HG03060 (cell line): ENCODE data around the gene HSPA1L.
"Not testable (repeated sequence)": the region's sequence is repeated elsewhere in the genome, so short reads cannot be mapped to it uniquely, and the experiment has no call there.

Source experiments
- ATAC-seq: cut with Tn5 transposase; IDR thresholded peaks from one replicate; pipeline ENCODE4 v1.9.1; 2021; ENCODE audit warnings: low read depth, moderate number of reproducible peaks; ENCODE audit not compliant: unreplicated experiment

HSPA1L gene

DNA sequence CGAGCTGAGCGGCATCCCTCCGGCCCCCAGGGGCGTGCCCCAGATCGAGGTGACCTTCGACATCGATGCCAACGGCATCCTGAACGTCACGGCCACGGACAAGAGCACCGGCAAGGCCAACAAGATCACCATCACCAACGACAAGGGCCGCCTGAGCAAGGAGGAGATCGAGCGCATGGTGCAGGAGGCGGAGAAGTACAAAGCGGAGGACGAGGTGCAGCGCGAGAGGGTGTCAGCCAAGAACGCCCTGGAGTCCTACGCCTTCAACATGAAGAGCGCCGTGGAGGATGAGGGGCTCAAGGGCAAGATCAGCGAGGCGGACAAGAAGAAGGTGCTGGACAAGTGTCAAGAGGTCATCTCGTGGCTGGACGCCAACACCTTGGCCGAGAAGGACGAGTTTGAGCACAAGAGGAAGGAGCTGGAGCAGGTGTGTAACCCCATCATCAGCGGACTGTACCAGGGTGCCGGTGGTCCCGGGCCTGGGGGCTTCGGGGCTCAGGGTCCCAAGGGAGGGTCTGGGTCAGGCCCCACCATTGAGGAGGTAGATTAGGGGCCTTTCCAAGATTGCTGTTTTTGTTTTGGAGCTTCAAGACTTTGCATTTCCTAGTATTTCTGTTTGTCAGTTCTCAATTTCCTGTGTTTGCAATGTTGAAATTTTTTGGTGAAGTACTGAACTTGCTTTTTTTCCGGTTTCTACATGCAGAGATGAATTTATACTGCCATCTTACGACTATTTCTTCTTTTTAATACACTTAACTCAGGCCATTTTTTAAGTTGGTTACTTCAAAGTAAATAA, 2.2 kb upstream of the HSPA1L start:
- ATAC-seq = not testable (repeated sequence)

DNA sequence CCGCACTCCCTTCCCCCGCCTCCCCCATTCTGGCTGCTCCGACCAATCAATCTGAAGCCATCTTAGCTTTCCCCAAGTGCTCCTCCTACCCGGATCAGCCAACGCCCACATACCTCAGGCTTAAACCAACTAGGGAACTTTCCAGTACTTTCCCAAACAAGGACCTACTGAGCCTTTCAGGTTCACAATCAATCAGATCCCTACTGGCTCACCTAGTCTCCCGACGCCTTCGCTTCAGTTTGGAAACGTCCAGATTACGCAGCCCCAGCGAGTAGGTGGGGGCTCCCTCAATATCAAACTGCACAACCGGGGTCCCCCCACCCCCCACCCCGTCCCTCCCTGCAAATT, 432 bp downstream of the HSPA1L start:
- no peak for ATAC-seq

- ATAC-seq = no peak
Measured at GRCh38 chr6:31813465-31813849, 1.6 kb downstream of the HSPA1L start.

- ATAC-seq = no peak
Measured at GRCh38 chr6:31811645-31812044, 3.4 kb downstream of the HSPA1L start.

DNA sequence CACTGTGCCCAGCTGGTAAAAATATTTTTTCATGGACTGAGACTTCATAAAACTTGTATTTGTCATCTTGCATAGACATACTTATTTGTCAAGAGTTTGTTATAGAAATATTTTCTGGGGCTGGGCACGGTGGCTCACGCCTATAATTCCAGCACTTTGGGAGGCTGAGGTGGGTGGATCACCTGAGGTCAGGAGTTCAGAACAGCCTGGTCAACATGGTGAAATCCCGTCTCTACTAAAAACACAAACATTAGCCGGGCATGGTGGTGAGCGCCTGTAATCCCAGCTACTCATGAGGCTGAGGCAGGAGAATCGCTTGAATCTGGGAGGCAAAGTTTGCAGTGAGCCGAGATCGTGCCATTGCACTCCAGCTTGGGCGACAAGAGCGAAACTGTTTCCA, 6.5 kb downstream of the HSPA1L start:
- ATAC-seq = not testable (repeated sequence)

DNA sequence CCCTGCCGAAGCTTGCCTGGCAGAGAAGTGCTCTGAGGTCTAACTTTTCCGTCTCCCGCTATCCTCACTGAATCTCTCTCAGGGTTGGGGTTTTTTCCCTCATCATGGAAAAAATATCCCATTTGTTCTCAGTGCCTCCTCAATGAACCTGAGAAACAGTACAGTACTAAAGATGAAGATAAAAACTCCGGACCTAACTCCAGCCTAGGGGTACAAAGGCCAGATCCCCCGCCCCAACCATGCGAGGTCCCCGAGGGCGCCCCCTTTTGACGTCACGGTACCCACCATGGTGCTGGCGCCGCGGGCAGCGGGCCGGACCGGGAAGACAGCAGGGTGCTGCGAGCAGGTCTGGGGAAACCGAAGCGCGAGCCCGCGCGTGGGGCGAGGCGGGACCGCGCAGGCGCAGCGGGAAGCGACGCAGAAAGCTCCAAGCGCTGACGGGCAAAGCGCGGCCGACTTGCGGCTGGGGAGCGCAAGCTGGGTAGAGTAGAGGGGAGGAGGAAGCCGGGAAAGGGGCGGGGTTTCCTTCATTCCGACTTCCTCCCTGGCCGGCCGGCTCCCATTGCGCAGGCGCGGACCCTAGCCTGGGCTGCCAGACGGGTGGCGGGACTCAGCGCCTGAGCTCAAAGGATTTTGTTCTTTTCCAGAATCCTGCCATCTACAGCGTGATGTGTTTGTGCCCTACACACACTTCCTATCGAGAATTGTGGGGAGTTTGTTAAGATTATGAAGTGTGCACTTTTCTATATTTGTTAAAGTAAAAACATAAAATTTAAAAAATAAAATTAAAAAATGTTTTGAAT, 8.4 kb downstream of the HSPA1L start, which contains the start of gene LSM2:
LSM2 (minus strand) TSS at position 497 of the 803 bp plus-strand sequence; CDS start at position 288, 209 bp downstream.
- ATAC-seq = peak; percentile 76

DNA sequence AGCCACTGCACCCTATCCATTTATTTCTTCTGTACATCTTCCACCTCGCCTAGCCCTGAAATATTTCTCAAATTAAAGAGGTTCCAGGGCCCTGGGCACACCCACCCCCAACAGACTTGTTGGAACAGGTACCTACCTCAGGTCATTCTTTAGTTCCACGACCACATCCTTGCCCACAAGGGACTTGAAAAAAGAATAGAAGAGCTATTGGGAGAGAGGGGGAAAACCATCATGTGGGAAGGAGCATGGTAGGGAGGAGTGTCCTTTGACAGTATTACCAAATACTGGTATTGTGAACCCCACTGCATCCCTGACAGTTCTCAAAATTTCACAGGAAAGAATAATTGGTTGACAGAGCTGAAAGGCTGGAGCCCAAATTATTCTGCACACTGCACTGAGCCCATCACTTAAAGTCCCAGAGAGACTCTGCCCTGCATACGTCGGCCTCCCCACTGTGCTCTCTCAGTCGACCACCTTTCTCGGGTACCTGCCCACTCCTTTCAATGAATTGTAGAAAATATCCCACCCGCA, 9.1 kb downstream of the HSPA1L start:
- no peak for ATAC-seq

DNA sequence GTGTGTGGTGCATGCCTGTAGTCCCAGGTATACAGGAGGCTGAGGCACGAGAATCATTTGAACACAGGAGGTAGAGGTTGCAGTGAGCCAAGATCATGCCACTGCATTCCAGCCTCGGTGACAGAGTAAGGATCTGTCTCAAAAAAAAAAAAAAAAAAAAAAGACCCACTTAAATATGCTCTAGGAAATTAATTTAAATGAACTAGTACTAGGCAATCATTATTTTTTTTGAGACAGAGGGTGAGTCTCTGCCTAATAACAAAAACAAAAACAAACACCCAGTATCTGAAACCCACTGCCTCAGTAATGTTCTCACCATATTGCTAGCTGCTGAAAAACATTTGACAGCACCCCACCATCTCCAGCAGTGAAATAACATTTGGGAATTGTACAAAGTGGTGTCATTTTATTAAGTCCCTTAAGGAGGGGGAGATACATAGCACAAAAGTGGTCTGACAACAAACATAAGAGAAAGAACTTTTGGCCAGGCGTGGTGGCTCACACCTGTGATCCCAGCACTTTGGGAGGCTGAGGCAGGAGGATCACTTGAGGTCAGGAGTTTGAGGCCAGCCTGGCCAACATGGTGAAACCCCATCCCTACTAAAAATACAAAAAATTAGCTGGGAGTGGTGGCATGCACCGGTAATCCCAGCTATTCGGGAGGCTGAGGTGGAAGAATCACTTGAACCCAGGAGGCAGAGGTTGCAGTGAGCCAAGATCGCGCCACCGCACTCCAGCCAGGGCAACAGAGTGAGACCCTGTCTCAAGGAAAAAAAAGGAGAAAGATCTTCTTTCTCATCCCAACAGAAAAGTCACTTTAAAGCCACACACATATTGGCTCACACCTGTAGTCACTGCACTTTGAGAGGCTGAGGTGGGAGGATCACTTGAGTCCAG, 13.8 kb downstream of the HSPA1L start:
- ATAC-seq = not testable (repeated sequence)

DNA sequence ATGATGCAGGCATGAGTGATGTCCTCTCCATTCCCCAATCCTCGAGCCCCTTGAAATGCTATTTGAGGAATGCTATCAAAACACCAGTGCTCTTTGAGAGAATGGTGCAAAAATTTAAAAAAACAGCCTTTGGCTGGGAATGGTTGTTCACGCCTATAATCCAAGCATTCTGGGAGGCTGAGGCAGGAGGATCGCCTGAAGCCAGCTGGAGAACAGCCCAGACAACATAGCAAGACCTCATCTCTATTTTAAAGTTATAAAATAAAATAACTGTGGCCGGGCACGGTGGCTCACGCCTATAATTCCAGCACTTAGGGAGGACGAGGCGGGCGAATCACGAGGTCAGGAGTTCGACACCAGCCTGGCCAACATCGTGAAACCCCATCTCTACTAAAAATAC, 15.3 kb downstream of the HSPA1L start:
- no peak for ATAC-seq

GRCh38 chr6:31797588-31797987, 17.5 kb downstream of the HSPA1L start:
- ATAC-seq = no peak

- ATAC-seq = no peak
Measured at GRCh38 chr6:31796993-31797385, 18.1 kb downstream of the HSPA1L start.

GRCh38 chr6:31795616-31796298, 19.3 kb downstream of the HSPA1L start, which contains the start of gene VARS1:
TSS of gene VARS1 (minus strand) at chr6:31795752. CDS start at chr6:31795217, 535 bp downstream.
- no peak for ATAC-seq

DNA sequence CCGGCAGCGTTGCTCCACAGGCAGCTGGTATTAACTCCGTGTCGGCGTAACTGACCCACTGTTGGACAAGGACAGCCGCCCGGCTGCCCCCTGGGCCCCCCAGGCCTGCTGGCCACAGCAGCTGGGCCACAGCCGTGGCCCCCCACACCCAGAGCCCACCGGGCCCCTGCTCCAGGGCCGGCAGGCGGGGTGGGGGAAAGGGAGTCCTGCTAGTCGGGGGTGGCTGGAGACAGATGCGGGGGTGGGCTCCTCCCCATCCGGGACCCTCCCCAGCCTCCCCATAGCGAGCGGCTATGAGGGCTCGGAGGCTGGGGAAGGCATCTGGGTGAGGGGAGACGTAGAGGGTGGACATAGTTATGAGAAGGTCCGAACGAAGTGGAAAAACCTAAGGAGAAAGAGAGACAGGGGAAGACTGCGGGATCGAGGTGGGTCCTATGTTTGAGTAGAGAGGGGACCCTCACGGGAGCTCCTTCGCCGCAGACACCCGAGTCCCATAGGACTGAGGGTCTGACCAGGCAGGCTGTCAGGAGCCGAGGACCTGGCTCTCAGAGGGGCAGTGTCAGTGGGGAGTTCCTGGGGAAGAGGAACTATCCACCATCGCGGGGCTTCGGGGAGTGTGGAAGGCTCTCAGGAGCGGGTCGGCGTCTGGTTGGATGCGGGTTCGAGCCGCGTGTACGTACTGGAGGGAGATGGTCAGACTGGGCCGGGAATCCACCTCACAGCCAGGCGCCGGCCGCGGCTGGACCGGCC, 20.0 kb downstream of the HSPA1L start:
- ATAC-seq = no peak

DNA sequence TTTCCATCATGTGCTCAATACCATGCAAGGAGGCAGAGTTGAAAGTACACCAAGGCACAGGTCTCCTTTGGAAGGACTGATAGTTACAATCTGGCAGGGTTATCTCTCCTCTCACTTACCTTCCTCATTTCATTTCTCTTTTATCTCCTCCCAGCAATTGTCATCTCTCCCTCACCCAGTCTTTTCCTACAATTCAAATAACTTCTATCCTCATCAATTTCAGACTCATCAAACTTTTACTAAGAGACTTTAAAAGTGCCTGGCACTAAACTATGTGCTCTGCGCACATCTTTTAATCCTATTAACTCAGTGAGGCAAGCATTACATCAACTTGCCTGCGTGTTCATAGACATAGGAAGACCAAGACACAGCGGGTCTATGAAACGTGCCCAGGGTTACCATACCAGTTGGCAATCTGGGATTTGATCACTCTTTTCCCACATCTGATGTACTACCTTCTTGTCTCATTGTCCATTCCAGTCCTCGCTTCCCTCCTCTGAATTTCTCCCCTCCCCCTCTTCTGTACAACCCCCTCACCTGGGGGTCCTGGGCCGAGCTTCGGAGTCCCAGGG, 20.7 kb downstream of the HSPA1L start:
- no peak for ATAC-seq

- not testable (repeated sequence) for ATAC-seq
Measured at GRCh38 chr6:31793927-31794245, 21.2 kb downstream of the HSPA1L start.

DNA sequence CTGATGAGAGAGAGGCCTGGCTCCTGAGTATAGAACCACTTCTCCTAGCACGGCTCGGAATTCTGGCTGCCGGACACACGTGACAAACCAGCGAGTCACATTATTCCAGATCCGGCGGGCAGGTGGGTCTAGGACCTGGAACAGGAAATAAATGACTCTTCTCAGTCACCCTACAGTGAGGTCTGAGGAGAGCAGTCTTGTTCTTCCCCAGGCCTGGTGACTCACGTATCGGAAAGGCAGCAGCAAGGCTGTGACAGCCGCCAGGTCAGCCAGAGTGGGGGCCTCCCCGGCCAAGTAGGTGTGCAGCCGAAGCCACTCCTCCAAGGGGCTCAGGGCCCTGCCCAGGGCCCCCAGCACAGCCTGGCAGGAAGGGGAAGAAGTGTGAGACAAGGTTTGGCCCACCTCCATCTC, 22.3 kb downstream of the HSPA1L start:
- no peak for ATAC-seq

DNA sequence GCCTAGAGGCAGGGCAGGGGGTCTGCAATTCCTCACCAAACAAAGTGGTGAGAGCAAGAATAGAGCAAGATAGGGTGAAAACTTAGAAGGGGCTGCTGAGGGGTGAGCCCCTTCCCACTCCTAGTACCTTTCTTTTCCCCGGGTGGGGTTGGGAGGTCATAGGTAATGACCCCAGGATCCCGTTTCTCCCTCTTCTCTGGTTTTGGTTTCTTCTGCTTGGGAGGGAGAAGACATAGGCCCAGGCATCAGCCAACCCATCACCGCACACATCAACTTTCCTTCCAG, 23.1 kb downstream of the HSPA1L start:
- no peak for ATAC-seq

GRCh38 chr6:31791324-31792089, 23.6 kb downstream of the HSPA1L start:
- ATAC-seq = no peak
